Measurements from ENCODE around the gene KNTC1. TPM values are rescaled to one million over a fixed set of nuclear protein-coding genes. Genes with fewer than 3 reads are reported as not detected.
"Not testable (repeated sequence)": the region's sequence is repeated elsewhere in the genome, so short reads cannot be mapped to it uniquely, and the experiment has no call there.

KNTC1 gene
- total RNA-seq, 4 donors from 2014 or later, result 1.3 to 5.3 (median 2.2) TPM

- in situ Hi-C loops (cut with MboI; ENCODE audit: low sequenced_read_pairs in 4 of 4), result no loop called here
- no peak for TF ChIP-seq POLR2A (IDR thresholded peaks at IDR 0.05)
- TF ChIP-seq CTCF (IDR thresholded peaks at IDR 0.05 in 4 of 5, conservative IDR thresholded peaks at IDR 0.05 in 1 of 5), result no peak
- H3K36me3 ChIP-seq, result no peaks in the 10 kb centered on the region
Observed at GRCh38 chr12:122563361-122563760, 36.3 kb downstream of the KNTC1 start.

GRCh38 chr12:122566816-122567215 lies 39.8 kb downstream of the KNTC1 start:
- H3K27ac ChIP-seq; intact Hi-C loops (cut with DNase I; ENCODE audit: low total_unique reads); H3K27me3 ChIP-seq; in situ Hi-C loops (cut with MboI; ENCODE audit: low sequenced_read_pairs in 4 of 4); H3K4me3 ChIP-seq; ATAC-seq; DNase-seq; H3K36me3 ChIP-seq; H3K4me1 ChIP-seq; H3K9me3 ChIP-seq: not testable (repeated sequence)

More at GRCh38 chr12:122563361-122563760, 36.3 kb downstream of the KNTC1 start:
- intact Hi-C loops (cut with DNase I; ENCODE audit: low total_unique reads), result no loop called here
- Histone ChIP-seq H3K27me3 (no peaks in the 10 kb centered on the region), H3K9me3 (no peaks in the 10 kb centered on the region), H3K27ac (no peak overlapping the region), H3K4me1 (no peaks in the 10 kb centered on the region), H3K4me3 (no peak overlapping the region)
- no peak for ATAC-seq
- no peak for DNase-seq

- no peak for DNase-seq
- Histone ChIP-seq H3K4me1 (no peaks in the 10 kb centered on the region), H3K27me3 (no peaks in the 10 kb centered on the region), H3K36me3 (peaks cover 0 to 12% of the 10 kb centered on the region in 2 donors), H3K9me3 (no peaks in the 10 kb centered on the region), H3K27ac (no peak overlapping the region), H3K4me3 (no peak overlapping the region)
- ATAC-seq, result no peak
- TF ChIP-seq CTCF (IDR thresholded peaks at IDR 0.05 in 4 of 5, conservative IDR thresholded peaks at IDR 0.05 in 1 of 5) (no peak), POLR2A (IDR thresholded peaks at IDR 0.05) (no peak)
- in situ Hi-C loops (cut with MboI; ENCODE audit: low sequenced_read_pairs in 4 of 4), result no loop called here
- intact Hi-C loops (cut with DNase I; ENCODE audit: low total_unique reads), result no loop called here
Observed at GRCh38 chr12:122569288-122569687, 42.2 kb downstream of the KNTC1 start.

- DNase-seq; H3K4me1 ChIP-seq; H3K4me3 ChIP-seq; in situ Hi-C loops (cut with MboI; ENCODE audit: low sequenced_read_pairs in 4 of 4); H3K9me3 ChIP-seq; ATAC-seq; intact Hi-C loops (cut with DNase I; ENCODE audit: low total_unique reads); H3K27me3 ChIP-seq; H3K27ac ChIP-seq: not testable (repeated sequence)
- H3K36me3 ChIP-seq, result peaks cover 0 to 14% of the 10 kb centered on the region in 2 donors
Observed at GRCh38 chr12:122570006-122570405, 43.0 kb downstream of the KNTC1 start.

GRCh38 chr12:122571821-122572220 lies 44.8 kb downstream of the KNTC1 start:
- no peaks in the 10 kb centered on the region for H3K27me3 ChIP-seq
- no peak overlapping the region for H3K27ac ChIP-seq
- H3K4me1 ChIP-seq, result no peaks in the 10 kb centered on the region
- peaks cover 0 to 23% of the 10 kb centered on the region in 2 donors for H3K36me3 ChIP-seq
- in situ Hi-C loops (cut with MboI; ENCODE audit: low sequenced_read_pairs in 4 of 4) (no loop called here), intact Hi-C loops (cut with DNase I; ENCODE audit: low total_unique reads) (no loop called here)
- H3K9me3 ChIP-seq, result no peaks in the 10 kb centered on the region
- ATAC-seq, result no peak
- H3K4me3 ChIP-seq, result no peak overlapping the region
- no peak for DNase-seq
- TF ChIP-seq POLR2A (IDR thresholded peaks at IDR 0.05) (no peak), CTCF (IDR thresholded peaks at IDR 0.05 in 4 of 5, conservative IDR thresholded peaks at IDR 0.05 in 1 of 5) (no peak)

- DNase-seq; H3K27ac ChIP-seq; H3K36me3 ChIP-seq; H3K4me1 ChIP-seq; H3K4me3 ChIP-seq; ATAC-seq; H3K9me3 ChIP-seq; intact Hi-C loops (cut with DNase I; ENCODE audit: low total_unique reads); H3K27me3 ChIP-seq; in situ Hi-C loops (cut with MboI; ENCODE audit: low sequenced_read_pairs in 4 of 4): not testable (repeated sequence)
Observed at GRCh38 chr12:122583294-122583693, 56.2 kb downstream of the KNTC1 start.

Data from gastrocnemius medialis (tissue), 4 donors.